ENCODE results near the gene MMP28. TPM values are rescaled to one million over a fixed set of nuclear protein-coding genes. Genes with fewer than 3 reads are reported as not detected.

Gene MMP28
- total and polyA plus RNA-seq, 2 donors (not counting 1 experiment from before 2014, with no cell fraction given) = 1.1 to 4.6 TPM

DNA sequence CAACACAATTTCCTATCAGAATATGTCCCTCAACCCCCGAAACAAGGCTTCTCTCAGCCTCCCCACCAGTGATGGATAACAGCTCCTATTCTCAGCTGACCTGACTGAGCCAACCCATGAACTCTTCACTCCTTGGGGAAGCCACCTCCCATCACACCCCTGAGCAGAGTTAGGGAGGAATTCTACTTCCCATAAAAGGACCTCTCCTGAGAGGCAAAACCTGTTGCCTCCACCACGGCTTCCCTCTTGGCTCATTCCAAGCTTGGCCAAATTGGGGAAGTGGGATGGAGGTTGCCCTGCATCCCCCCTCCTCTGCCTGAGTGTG lies 69.7 kb downstream of the MMP28 start:
- Histone ChIP-seq H3K79me2 (ENCODE audit: control insufficient read depth, insufficient read depth, low read length) (no peaks in the 10 kb centered on the region), H3K4me1 (ENCODE audit: control insufficient read depth, extremely low read depth, insufficient read depth, low read length) (peaks cover 8% of the 10 kb centered on the region), H3K9ac (ENCODE audit: insufficient read depth, low read length) (no peak overlapping the region), H3K4me2 (ENCODE audit: extremely low read depth, insufficient read depth, low read length) (no peak overlapping the region), H3K27me3 (ENCODE audit: control insufficient read depth, insufficient read depth, low read length) (no peaks in the 10 kb centered on the region), H3K36me3 (ENCODE audit: control insufficient read depth, insufficient read depth, low read length) (peaks cover 8% of the 10 kb centered on the region), H3K27ac (ENCODE audit: insufficient read depth, low read length) (no peak overlapping the region), H3K4me3 (replicated peaks in 1 of 4; ENCODE audit: control extremely low read depth in 1 of 4, insufficient read depth in 1 of 4, low read depth in 3 of 4, low read length in 4 of 4) (no peak overlapping the region), H2AFZ (ENCODE audit: low read length) (no peak overlapping the region), H3K9me3 (ENCODE audit: control insufficient read depth, insufficient read depth, low read depth, low read length) (no peaks in the 10 kb centered on the region), H4K20me1 (ENCODE audit: control insufficient read depth, extremely low read depth, insufficient read depth, low read length) (no peaks in the 10 kb centered on the region)
- no peak for DNase-seq (ENCODE audit: low read depth in 2 of 2)
- TF ChIP-seq, protein P1, sequence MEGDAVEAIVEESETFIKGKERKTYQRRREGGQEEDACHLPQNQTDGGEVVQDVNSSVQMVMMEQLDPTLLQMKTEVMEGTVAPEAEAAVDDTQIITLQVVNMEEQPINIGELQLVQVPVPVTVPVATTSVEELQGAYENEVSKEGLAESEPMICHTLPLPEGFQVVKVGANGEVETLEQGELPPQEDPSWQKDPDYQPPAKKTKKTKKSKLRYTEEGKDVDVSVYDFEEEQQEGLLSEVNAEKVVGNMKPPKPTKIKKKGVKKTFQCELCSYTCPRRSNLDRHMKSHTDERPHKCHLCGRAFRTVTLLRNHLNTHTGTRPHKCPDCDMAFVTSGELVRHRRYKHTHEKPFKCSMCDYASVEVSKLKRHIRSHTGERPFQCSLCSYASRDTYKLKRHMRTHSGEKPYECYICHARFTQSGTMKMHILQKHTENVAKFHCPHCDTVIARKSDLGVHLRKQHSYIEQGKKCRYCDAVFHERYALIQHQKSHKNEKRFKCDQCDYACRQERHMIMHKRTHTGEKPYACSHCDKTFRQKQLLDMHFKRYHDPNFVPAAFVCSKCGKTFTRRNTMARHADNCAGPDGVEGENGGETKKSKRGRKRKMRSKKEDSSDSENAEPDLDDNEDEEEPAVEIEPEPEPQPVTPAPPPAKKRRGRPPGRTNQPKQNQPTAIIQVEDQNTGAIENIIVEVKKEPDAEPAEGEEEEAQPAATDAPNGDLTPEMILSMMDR (conservative IDR thresholded peaks at IDR 0.05 in 1 of 2, IDR thresholded peaks at IDR 0.05 in 1 of 2; ENCODE audit: low read depth in 1 of 2, low read length in 2 of 2) = no peak
- no peak for TF ChIP-seq EZH2 (IDR thresholded peaks at IDR 0.05; ENCODE audit: low read length, missing control alignments)

DNA sequence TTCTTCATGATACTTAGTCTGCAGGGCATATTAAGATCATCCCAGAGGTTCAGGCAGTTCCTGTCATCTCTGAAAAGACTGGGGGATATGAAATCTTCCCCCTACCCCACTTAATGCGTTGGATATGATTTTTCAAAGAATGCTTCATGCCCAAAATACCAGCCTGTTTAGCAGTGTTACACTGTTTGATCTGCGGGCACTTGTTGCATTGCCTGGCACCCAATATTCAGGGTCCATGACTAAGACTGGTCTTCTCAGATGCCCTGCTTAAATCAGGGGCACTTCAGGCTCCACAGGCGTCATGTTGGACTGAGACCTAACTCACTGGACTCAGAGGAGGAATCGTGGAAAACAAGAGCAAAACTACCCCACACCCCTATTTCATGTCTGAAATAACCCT lies 70.4 kb downstream of the MMP28 start:
- no peaks in the 10 kb centered on the region for H3K79me2 ChIP-seq (ENCODE audit: control insufficient read depth, insufficient read depth, low read length)
- H3K36me3 ChIP-seq (ENCODE audit: control insufficient read depth, insufficient read depth, low read length) = peaks cover 8% of the 10 kb centered on the region
- no peak overlapping the region for H3K27ac ChIP-seq (ENCODE audit: insufficient read depth, low read length)
- H3K27me3 ChIP-seq (ENCODE audit: control insufficient read depth, insufficient read depth, low read length) = no peaks in the 10 kb centered on the region
- H2AFZ ChIP-seq (ENCODE audit: low read length) = no peak overlapping the region
- no peak for DNase-seq (ENCODE audit: low read depth in 2 of 2)
- H3K4me2 ChIP-seq (ENCODE audit: extremely low read depth, insufficient read depth, low read length) = no peak overlapping the region
- TF ChIP-seq EZH2 (IDR thresholded peaks at IDR 0.05; ENCODE audit: low read length, missing control alignments) = no peak
- TF ChIP-seq, protein P1 (conservative IDR thresholded peaks at IDR 0.05 in 1 of 2, IDR thresholded peaks at IDR 0.05 in 1 of 2; ENCODE audit: low read depth in 1 of 2, low read length in 2 of 2) = no peak
- H3K9me3 ChIP-seq (ENCODE audit: control insufficient read depth, insufficient read depth, low read depth, low read length) = no peaks in the 10 kb centered on the region
- H4K20me1 ChIP-seq (ENCODE audit: control insufficient read depth, extremely low read depth, insufficient read depth, low read length) = no peaks in the 10 kb centered on the region
- peaks cover 8% of the 10 kb centered on the region for H3K4me1 ChIP-seq (ENCODE audit: control insufficient read depth, extremely low read depth, insufficient read depth, low read length)
- no peak overlapping the region for H3K4me3 ChIP-seq (replicated peaks in 1 of 4; ENCODE audit: control extremely low read depth in 1 of 4, insufficient read depth in 1 of 4, low read depth in 3 of 4, low read length in 4 of 4)
- H3K9ac ChIP-seq (ENCODE audit: insufficient read depth, low read length) = no peak overlapping the region

DNA sequence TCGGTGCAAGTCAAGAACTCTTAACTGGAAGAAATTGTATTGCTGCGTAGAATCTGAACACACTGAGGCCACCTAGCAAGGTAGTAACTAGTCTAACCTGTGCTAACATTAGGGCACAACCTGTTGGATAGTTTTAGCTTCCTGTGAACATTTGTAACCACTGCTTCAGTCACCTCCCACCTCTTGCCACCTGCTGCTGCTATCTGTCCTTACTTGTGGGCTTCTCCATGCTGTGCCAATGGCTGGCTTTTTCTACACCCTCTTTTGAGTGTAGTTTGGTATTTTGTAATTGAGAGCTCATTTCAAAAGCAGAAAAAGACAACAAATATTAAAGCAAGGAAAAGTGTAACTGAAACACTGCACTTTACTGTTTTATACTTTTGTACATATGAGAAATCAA lies 71.7 kb downstream of the MMP28 start:
- Histone ChIP-seq H2AFZ (ENCODE audit: low read length) (no peak overlapping the region), H3K27me3 (ENCODE audit: control insufficient read depth, insufficient read depth, low read length) (no peaks in the 10 kb centered on the region), H3K79me2 (ENCODE audit: control insufficient read depth, insufficient read depth, low read length) (no peaks in the 10 kb centered on the region), H3K27ac (ENCODE audit: insufficient read depth, low read length) (no peak overlapping the region), H3K36me3 (ENCODE audit: control insufficient read depth, insufficient read depth, low read length) (peaks cover 8% of the 10 kb centered on the region), H3K4me1 (ENCODE audit: control insufficient read depth, extremely low read depth, insufficient read depth, low read length) (peaks cover 8% of the 10 kb centered on the region), H3K9me3 (ENCODE audit: control insufficient read depth, insufficient read depth, low read depth, low read length) (no peaks in the 10 kb centered on the region), H4K20me1 (ENCODE audit: control insufficient read depth, extremely low read depth, insufficient read depth, low read length) (no peaks in the 10 kb centered on the region), H3K4me3 (replicated peaks in 1 of 4; ENCODE audit: control extremely low read depth in 1 of 4, insufficient read depth in 1 of 4, low read depth in 3 of 4, low read length in 4 of 4) (no peak overlapping the region), H3K9ac (ENCODE audit: insufficient read depth, low read length) (no peak overlapping the region), H3K4me2 (ENCODE audit: extremely low read depth, insufficient read depth, low read length) (no peak overlapping the region)
- TF ChIP-seq, protein P1 (conservative IDR thresholded peaks at IDR 0.05 in 1 of 2, IDR thresholded peaks at IDR 0.05 in 1 of 2; ENCODE audit: low read depth in 1 of 2, low read length in 2 of 2) = no peak
- TF ChIP-seq EZH2 (IDR thresholded peaks at IDR 0.05; ENCODE audit: low read length, missing control alignments) = no peak
- no peak for DNase-seq (ENCODE audit: low read depth in 2 of 2)
